GM19468 (cell line): Measurements from ENCODE around the gene JAGN1.
"Not testable (repeated sequence)": the region's sequence is repeated elsewhere in the genome, so short reads cannot be mapped to it uniquely, and the experiment has no call there.

ENCODE experiments used
- ATAC-seq: cut with Tn5 transposase; IDR thresholded peaks from one replicate; pipeline ENCODE4 v1.9.1; 2021; ENCODE audit warnings: mild to moderate bottlenecking, moderate library complexity, moderate number of reproducible peaks; ENCODE audit not compliant: unreplicated experiment; ENCODE audit errors: extremely low read depth

The JAGN1 gene

GRCh38 chr3:9915254-9916141, 25.1 kb downstream of the JAGN1 start:
- no peak for ATAC-seq

DNA sequence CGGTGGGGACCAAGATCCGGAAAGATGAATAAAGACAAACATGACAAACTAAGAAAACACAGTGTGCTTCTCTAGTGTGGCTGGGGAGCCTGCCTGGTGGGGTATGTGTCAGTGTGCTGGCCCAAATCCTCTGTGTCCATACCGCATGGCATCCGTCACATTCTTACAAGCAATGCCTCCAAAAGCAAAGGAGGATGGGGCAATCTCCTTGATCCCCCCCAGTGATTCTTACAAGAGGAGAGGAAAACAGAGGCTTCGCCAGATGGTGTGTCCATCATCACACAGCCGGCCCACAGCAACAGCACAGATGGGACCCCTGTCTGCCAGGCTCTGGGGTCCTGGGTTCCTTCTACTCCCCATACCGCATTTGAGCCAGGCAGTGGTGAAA, 25.9 kb downstream of the JAGN1 start:
- no peak for ATAC-seq

- ATAC-seq, result no peak
Measured at GRCh38 chr3:9916734-9917680, 26.6 kb downstream of the JAGN1 start, which contains the start of gene IL17RC. Gene IL17RC (plus strand): TSS chr3:9917098. CDS start chr3:9917316, 218 bp downstream.

- no peak for ATAC-seq
Measured at GRCh38 chr3:9917820-9918219, 27.4 kb downstream of the JAGN1 start.

GRCh38 chr3:9918261-9919038, 28.0 kb downstream of the JAGN1 start:
- ATAC-seq, result no peak

DNA sequence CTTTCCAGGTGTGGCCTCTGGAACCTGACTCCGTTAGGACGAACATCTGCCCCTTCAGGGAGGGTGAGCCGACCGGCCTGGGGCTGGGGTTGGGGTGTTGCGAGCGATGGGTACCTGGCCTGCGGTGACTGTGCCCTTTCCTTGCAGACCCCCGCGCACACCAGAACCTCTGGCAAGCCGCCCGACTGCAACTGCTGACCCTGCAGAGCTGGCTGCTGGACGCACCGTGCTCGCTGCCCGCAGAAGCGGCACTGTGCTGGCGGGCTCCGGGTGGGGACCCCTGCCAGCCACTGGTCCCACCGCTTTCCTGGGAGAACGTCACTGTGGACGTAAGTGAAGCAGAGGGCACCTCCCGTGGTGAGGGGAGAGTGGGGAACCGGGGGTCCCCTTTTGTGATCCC, 37.7 kb downstream of the JAGN1 start:
- ATAC-seq, result no peak

GRCh38 chr3:9930804-9931418, 40.5 kb downstream of the JAGN1 start:
- no peak for ATAC-seq

GRCh38 chr3:9932535-9932842, 42.1 kb downstream of the JAGN1 start:
- no peak for ATAC-seq

GRCh38 chr3:9932843-9933560, 42.6 kb downstream of the JAGN1 start:
- ATAC-seq, result peak; percentile 50

DNA sequence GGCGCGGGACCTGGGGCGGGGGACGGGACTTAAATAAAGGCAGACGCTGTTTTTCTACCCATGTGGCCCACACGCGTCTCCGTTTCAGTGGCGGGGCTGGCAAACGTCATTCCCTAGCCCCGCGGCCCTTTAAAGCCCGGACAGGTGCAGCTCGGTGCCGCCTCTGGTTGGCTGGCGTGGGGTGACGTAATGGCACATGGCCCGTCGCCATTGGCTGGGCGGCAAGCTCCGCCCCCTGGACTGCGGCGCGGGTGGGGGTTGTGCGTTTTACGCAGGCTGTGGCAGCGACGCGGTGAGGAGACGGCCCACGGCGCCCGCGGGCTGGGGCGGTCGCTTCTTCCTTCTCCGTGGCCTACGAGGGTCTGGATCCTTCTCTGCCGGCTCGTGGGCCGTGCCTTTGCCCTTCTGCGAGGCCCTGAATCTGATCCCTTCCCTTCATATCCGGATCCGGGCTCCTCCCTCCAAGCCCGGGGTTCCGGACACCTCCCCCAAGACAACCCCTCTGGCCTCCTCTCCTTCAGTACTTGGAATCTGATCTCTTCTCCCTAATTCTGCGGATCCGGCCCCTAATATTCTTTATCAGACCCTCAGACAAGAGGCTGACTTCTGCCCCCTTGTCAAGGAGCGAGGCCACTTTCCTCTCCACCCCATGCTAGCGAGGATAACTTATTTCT, 43.3 kb downstream of the JAGN1 start, which contains the start of gene CRELD1:
Gene CRELD1 (plus strand): TSS at position 274 of the 674 bp plus-strand sequence. CDS start 605 bp downstream, outside the sequence.
- ATAC-seq, result peak; percentile 81

DNA sequence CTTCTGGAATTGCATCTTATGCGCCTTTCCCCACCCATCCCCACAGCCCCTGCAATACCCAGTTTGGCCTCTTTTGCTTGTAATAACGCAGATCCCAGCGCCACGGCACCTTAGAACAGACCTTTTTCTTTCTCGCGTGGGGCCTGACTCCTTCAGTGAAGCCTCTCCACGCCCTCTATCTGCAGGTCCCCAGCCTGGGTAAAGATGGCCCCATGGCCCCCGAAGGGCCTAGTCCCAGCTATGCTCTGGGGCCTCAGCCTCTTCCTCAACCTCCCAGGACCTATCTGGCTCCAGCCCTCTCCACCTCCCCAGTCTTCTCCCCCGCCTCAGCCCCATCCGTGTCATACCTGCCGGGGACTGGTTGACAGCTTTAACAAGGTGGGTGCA, 43.8 kb downstream of the JAGN1 start:
- ATAC-seq, result no peak

DNA sequence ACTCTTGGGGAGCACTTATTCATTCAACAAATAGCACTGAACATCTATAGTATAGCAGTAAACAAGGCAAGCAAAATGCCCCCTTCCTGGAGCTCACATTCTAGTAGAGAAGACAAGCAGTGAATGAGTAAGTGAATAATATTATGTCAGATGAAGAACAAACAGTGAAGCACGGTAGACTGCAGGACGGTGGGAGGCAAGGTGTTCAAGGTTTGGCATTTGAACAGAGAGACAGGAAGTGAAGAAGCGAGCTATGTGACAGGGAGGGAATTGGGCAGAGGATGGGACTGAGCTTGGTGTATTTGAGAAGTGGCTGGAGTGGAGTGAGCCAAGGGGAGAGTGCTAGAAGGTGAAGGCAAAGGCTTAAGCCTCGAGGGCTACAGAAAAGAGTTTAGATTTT, 44.6 kb downstream of the JAGN1 start:
- ATAC-seq, result no peak

DNA sequence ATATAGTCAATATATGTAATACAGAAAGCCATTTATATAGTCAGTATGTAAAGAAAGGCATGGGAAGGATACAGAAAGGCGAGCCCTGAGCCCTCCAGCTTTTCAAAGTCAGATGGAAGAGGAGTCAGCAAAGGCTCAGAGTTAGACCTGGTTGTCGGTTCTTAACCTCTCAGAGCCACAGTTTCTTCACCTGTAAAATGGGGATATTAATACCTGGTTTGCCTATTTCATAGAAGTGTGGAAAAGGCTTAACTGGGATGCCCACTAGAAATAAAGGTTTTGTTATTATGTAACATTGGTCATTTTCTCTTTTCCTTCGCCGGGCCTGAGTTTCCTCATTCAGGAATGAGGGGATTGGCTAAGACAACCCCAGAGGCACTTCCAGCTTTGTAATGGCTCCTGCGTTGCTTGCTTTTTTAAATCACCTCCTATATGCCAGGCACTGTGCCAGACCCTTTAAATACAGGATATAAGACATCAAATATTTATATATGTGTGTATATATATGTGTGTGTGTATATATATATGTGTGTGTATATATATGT, 45.6 kb downstream of the JAGN1 start:
- ATAC-seq, result no peak

DNA sequence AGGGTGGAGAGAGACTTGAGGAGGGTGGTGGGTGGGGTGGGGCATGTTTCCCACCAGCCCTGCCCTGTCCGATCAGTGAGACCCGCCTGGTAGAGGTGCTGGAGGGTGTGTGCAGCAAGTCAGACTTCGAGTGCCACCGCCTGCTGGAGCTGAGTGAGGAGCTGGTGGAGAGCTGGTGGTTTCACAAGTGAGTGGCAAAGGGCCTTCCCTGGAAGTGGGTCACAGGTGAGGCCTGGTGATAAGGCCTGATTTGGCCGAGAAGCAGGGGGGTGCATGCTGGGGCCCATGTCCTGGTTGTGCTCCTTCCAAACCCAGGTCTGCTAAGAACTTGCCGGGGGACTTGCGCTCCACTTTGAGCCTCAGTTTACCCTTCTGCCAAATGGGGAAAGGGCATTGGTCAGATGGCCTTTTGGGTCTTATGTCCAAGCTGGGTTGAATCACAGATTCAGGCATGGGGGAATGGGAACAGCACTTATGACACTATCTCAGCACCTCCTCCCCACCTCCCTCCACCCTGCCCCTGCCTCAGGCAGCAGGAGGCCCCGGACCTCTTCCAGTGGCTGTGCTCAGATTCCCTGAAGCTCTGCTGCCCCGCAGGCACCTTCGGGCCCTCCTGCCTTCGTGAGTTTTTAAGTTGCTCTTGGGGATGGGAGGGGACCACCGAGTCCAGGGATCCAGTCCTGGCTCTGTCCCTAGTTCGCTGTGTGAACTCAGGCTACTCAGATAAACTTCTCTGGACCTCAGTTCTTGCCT, 47.3 kb downstream of the JAGN1 start:
- no peak for ATAC-seq

DNA sequence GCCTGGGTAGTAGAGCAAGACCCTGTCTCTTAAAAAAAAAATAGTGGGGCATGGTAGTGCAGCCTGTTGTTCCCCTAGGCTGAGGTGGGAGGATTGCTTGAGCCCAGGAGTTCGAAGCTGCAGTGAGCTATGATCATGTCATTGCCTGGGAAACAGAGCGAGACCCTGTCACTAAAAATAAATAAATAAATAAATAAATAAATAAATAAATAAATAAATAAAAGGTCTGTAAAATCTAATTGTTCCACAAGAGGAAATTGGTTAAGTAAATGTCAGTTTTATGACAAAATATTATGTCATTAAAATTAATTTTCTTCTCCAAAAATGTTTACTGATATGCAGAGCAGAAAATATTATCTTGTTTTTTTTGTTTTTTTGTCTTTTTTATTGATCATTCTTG, 48.6 kb downstream of the JAGN1 start:
- no peak for ATAC-seq

- ATAC-seq, result not testable (repeated sequence)
Measured at GRCh38 chr3:9939906-9940305, 49.5 kb downstream of the JAGN1 start.

GRCh38 chr3:9940746-9941145, 50.3 kb downstream of the JAGN1 start:
- no peak for ATAC-seq

DNA sequence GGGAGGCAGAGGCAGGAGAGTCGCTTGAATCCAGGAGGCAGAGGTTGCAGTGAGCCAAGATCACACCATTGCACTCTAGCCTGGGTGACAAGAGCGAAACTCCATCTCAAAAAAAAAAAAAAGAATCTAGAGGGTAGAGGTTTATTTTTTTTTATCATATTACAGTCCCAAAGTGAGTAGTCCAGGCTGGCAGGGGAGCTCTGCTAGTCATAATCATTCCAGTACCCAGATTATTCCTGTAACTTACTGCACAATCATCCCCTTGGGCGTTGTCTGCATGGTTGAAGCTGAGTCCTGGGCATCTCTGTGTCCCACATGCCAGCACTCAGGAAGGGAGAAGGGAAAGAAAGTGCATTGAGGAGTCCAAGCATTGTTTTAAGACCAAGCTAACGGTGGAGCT, 51.8 kb downstream of the JAGN1 start:
- no peak for ATAC-seq
